Measurements from ENCODE around the gene SNX12. TPM values are rescaled to one million over a fixed set of nuclear protein-coding genes. Genes with fewer than 3 reads are reported as not detected.

Gene SNX12
- total RNA-seq (10 to 100 TPM; 13.1 to 21.7 TPM), polyA plus RNA-seq (10 to 100 TPM in 1 of 2 donors, 1 to 10 TPM in 1; 4.5 to 18.6 TPM)

DNA sequence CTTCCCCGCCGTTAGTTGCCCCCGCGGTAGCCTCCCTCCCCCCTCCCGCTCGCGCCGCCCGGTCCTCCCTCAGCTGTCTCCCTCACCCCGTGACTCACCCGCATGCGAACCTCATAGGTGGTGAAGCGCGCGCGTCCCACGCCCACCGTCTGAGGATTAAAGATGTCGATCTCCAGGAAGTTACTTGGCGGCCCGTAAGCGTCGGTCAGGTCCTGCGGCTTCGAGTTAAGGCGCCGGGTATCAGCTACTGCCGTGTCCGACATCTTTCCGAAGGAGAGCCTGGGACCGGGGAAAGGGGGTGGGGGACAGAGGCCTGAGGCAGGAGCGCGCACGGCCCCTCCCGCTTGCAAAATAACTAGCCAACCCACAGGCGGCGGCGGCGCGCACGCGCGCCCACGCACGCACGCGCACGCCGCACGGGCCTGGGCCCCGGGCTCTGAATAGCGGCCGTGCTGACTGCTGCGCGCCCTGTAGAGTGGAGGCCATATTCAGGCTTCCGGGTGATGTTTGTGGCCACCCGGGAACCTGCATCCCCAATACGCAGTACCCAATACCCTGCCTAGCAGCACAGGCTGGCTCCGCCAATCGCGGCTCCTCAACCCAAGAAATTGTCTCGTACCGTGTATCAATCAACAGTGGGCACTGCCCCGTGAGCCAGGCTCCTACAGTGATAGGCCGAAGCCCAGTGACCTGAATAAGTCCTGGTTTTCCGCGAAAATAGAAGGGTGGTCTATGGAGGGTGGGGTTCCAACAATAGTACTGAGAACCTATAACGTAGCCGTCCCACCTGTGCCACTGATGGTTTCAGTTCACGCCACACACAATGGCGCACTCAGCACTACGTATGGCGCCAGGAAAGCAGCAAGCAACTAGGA, at the start of gene SNX12:
TSS of gene SNX12 (minus strand) at position 291 of the 875 bp plus-strand sequence. CDS start at position 263, 28 bp downstream.
- DNase-seq (ENCODE audit: low spot score): peak; percentile 81
- peak within 1 kb of the TSS; percentile 84 to 85 for H3K27ac ChIP-seq (ENCODE audit: low read depth in 1 of 2, low read length in 2 of 2)

GRCh38 chrX:71117358-71117757, 49.2 kb upstream of the SNX12 start:
- Histone ChIP-seq H3K4me3 (ENCODE audit: low read depth in 1 of 3, low read length in 3 of 3) (no peak overlapping the region), H3K27me3 (ENCODE audit: control insufficient read depth in 4 of 4, insufficient read depth in 4 of 4, low read length in 3 of 4) (no peaks in the 10 kb centered on the region)

More for the DNA sequence above, at the start of gene SNX12:
- under 1% methylated on average over 73 of the region's 73 CpGs for WGBS
- Histone ChIP-seq H3K4me3 (ENCODE audit: low read depth in 1 of 3, low read length in 3 of 3) (peak within 1 kb of the TSS; percentile 78 to 85 (median 81)), H3K36me3 (ENCODE audit: control insufficient read depth in 4 of 4, insufficient read depth in 3 of 4, low read depth in 1 of 4, low read length in 3 of 4) (no peaks in the 10 kb centered on the region), H3K9ac (ENCODE audit: low read depth in 1 of 2, low read length in 2 of 2) (peak within 1 kb of the TSS; percentile 13 to 71), H3K4me1 (ENCODE audit: control insufficient read depth in 4 of 4, insufficient read depth in 4 of 4, low read length in 3 of 4) (peaks cover 0 to 15% (median 4%) of the 10 kb centered on the region in 4 donors), H3K27me3 (ENCODE audit: control insufficient read depth in 4 of 4, insufficient read depth in 4 of 4, low read length in 3 of 4) (peaks cover 0 to 3% (median 0%) of the 10 kb centered on the region in 4 donors), H3K9me3 (ENCODE audit: control insufficient read depth in 4 of 4, low read length in 3 of 4) (no peaks in the 10 kb centered on the region)
- TF ChIP-seq SP1 (IDR thresholded peaks at IDR 0.05): peak; percentile 43
- no peak for TF ChIP-seq GABPA (IDR thresholded peaks at IDR 0.05 in 1 of 2, conservative IDR thresholded peaks at IDR 0.05 in 1 of 2)
- peak; percentile 60 for TF ChIP-seq YY1 (IDR thresholded peaks at IDR 0.05)
- TF ChIP-seq CTCF (IDR thresholded peaks at IDR 0.05; ENCODE audit: low read depth, low read length, missing input control): peak; percentile 16
- TF ChIP-seq, protein P1, sequence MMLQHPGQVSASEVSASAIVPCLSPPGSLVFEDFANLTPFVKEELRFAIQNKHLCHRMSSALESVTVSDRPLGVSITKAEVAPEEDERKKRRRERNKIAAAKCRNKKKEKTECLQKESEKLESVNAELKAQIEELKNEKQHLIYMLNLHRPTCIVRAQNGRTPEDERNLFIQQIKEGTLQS (IDR thresholded peaks at IDR 0.05): no peak
- peak; percentile 30 for TF ChIP-seq MAX (IDR thresholded peaks at IDR 0.05)
- peak in 1 of 2 donors; percentile 64 for TF ChIP-seq EGR1 (IDR thresholded peaks at IDR 0.05; ENCODE audit: low read depth in 2 of 2)

More at GRCh38 chrX:71117358-71117757, 49.2 kb upstream of the SNX12 start:
- Histone ChIP-seq H3K9ac (ENCODE audit: low read depth in 1 of 2, low read length in 2 of 2) (no peak overlapping the region), H3K9me3 (ENCODE audit: control insufficient read depth in 4 of 4, low read length in 3 of 4) (peaks cover 0 to 2% (median under 1%) of the 10 kb centered on the region in 4 donors), H3K4me1 (ENCODE audit: control insufficient read depth in 4 of 4, insufficient read depth in 4 of 4, low read length in 3 of 4) (peaks cover 0 to 3% (median 2%) of the 10 kb centered on the region in 4 donors), H3K36me3 (ENCODE audit: control insufficient read depth in 4 of 4, insufficient read depth in 3 of 4, low read depth in 1 of 4, low read length in 3 of 4) (peaks cover 3 to 10% (median 7%) of the 10 kb centered on the region in 4 donors), H3K27ac (ENCODE audit: low read depth in 1 of 2, low read length in 2 of 2) (no peak overlapping the region)
- TF ChIP-seq, protein P2, sequence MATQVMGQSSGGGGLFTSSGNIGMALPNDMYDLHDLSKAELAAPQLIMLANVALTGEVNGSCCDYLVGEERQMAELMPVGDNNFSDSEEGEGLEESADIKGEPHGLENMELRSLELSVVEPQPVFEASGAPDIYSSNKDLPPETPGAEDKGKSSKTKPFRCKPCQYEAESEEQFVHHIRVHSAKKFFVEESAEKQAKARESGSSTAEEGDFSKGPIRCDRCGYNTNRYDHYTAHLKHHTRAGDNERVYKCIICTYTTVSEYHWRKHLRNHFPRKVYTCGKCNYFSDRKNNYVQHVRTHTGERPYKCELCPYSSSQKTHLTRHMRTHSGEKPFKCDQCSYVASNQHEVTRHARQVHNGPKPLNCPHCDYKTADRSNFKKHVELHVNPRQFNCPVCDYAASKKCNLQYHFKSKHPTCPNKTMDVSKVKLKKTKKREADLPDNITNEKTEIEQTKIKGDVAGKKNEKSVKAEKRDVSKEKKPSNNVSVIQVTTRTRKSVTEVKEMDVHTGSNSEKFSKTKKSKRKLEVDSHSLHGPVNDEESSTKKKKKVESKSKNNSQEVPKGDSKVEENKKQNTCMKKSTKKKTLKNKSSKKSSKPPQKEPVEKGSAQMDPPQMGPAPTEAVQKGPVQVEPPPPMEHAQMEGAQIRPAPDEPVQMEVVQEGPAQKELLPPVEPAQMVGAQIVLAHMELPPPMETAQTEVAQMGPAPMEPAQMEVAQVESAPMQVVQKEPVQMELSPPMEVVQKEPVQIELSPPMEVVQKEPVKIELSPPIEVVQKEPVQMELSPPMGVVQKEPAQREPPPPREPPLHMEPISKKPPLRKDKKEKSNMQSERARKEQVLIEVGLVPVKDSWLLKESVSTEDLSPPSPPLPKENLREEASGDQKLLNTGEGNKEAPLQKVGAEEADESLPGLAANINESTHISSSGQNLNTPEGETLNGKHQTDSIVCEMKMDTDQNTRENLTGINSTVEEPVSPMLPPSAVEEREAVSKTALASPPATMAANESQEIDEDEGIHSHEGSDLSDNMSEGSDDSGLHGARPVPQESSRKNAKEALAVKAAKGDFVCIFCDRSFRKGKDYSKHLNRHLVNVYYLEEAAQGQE (IDR thresholded peaks at IDR 0.05): no peak
- no peak for TF ChIP-seq SP1 (IDR thresholded peaks at IDR 0.05)
- TF ChIP-seq JUND (IDR thresholded peaks at IDR 0.05): no peak
- no peak for TF ChIP-seq HNF4A (conservative IDR thresholded peaks at IDR 0.05)
- no peak for TF ChIP-seq HNF4G (IDR thresholded peaks at IDR 0.05)
- no peak for TF ChIP-seq CTCF (IDR thresholded peaks at IDR 0.05; ENCODE audit: low read depth, low read length, missing input control)
- 79% methylated on average over 10 of the region's 10 CpGs for WGBS
- DNase-seq (ENCODE audit: low spot score): no peak

Data from liver (tissue), 9 donors.